ENCODE results near the gene RASIP1.
A peak's percentile ranks its signal among the peaks of the same experiment; 100 is the strongest.

RASIP1 gene

GRCh38 chr19:48714759-48715675 lies 25.4 kb downstream of the RASIP1 start:
- Histone ChIP-seq H3K4me2 (ENCODE audit: low read length) (peak overlapping the region; percentile 91), H3K4me3 (ENCODE audit: low read length) (peak overlapping the region; percentile 77), H3K27me3 (ENCODE audit: control insufficient read depth, insufficient read depth, low read length) (no peaks in the 10 kb centered on the region), H3K9ac (ENCODE audit: low read depth, low read length) (peak overlapping the region; percentile 81), H3K9me3 (replicated peaks; ENCODE audit: low read length) (no peaks in the 10 kb centered on the region), H3K4me1 (ENCODE audit: control insufficient read depth, insufficient read depth, low read length) (peaks cover 34% of the 10 kb centered on the region), H3K36me3 (ENCODE audit: insufficient read depth, low read length) (no peaks in the 10 kb centered on the region)

DNA sequence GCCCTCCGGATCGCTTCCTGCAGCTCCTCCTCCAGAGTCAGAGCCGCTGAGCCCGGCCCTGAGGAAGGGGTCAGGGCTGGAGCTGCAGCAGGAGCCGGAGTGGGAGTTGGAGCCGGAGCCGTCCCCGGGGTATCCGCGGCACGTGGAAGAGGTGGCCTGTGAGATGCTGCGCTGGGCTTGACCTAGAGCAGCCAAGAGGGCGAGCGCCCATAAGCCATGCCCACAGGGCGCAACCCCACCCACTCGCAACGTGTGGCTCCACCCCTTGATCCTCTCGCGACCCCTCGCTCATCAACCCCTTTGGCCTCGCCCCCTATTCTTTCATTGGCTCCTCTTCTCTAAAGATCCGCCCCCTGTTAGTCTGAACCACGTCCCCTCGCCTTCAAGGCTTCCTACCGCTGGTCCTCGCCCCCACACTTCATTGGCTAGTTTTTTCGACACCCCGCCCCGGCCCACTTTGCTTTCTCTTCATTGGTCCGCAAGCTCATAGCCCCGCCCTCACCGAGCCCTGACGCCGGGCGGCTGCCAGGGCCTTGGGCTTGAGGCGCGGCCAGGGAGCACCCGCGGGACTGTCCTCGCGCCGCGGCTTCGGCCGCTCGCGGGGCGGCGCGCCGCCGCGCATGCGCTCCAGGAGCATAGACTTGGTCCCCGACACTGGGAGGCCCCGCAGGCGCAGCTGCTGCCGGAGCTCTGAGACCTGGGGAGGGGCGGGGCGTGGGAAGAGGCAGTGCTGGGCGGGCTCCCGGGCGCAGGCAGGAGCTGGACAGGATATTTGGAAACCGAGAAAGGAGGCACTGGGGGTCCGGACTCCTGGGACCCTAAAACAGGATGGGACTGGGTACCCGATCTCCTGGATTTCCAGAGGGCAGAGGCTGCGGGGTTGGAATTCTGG lies 26.3 kb downstream of the RASIP1 start:
- Histone ChIP-seq H3K4me3 (ENCODE audit: low read length) (peak overlapping the region; percentile 81), H3K9ac (ENCODE audit: low read depth, low read length) (peak overlapping the region; percentile 81), H3K27me3 (ENCODE audit: control insufficient read depth, insufficient read depth, low read length) (no peaks in the 10 kb centered on the region), H3K9me3 (replicated peaks; ENCODE audit: low read length) (no peaks in the 10 kb centered on the region), H3K36me3 (ENCODE audit: insufficient read depth, low read length) (no peaks in the 10 kb centered on the region), H3K4me1 (ENCODE audit: control insufficient read depth, insufficient read depth, low read length) (peaks cover 33% of the 10 kb centered on the region), H3K4me2 (ENCODE audit: low read length) (peak overlapping the region; percentile 93)

DNA sequence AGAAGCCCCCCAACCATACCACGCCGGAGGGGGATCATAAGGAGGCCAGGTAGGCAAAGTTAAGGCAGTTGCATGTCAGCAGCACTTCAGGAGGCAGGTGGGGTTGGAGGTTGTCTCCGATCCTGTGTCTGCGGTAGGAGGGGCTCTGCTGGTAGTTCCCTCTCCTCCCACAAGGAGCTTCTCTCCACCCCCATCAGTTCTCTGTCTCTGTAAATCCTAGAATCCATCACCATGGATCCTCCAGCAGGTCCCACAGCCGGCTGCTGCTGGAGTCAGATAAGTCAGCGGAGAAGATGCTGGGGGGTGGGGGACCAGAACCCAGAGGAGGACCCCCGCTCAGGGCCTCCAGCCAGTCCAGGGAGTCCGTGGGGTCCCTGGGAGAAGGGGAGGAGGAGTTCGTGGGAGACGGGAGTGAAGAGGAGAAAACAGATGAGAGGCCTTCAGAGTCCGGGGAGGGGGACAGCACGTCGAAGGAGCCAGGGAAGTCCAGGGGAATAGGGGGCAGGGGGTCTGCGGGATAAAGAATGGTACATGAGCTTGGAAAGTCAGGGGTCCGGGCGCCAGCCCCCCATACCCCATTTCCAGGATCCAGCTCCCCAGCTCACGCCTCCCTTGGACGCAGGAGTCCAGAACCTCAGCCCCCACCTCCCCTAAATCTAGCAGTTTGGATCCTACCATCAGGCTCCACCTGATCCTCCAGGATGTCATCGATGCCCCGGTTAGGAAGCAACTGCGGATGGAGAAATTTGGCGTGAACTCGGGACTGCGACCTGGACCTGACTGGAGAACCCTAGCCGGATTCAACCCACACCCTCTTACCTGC lies 27.2 kb downstream of the RASIP1 start:
- Histone ChIP-seq H3K4me2 (ENCODE audit: low read length) (peak overlapping the region; percentile 93), H3K36me3 (ENCODE audit: insufficient read depth, low read length) (no peaks in the 10 kb centered on the region), H3K27me3 (ENCODE audit: control insufficient read depth, insufficient read depth, low read length) (no peaks in the 10 kb centered on the region), H3K4me3 (ENCODE audit: low read length) (peak overlapping the region; percentile 81), H3K4me1 (ENCODE audit: control insufficient read depth, insufficient read depth, low read length) (peaks cover 33% of the 10 kb centered on the region), H3K9ac (ENCODE audit: low read depth, low read length) (peak overlapping the region; percentile 76), H3K9me3 (replicated peaks; ENCODE audit: low read length) (no peaks in the 10 kb centered on the region)

DNA sequence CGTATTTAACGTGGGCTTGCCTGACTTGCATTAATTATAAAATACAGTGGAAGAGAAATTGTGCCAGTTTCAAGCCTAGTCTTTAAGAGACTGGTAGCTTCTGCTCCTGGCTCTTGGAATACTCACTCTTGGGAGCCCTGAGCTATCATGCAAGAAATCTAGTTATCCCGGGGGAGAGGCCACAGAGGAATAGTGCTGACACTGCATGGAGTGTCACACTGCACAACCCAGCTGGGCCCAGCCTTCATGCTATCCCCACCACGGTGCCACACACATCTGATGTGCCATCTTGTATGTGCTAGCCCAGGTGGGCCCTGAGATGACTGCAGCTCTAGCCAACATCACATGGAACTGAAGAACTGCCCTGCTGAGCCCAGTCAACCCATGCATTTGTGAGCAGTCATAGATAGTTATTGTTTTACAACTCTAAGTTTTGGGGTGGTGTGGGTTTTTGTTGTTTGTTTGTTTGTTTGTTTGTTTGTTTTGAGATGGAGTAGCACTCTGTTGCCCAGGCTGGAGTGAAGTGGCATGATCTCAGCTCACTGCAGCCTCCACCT lies 29.2 kb downstream of the RASIP1 start:
- H3K4me1 ChIP-seq (ENCODE audit: control insufficient read depth, insufficient read depth, low read length) = peaks cover 23% of the 10 kb centered on the region
- H3K9me3 ChIP-seq (replicated peaks; ENCODE audit: low read length) = no peaks in the 10 kb centered on the region
- H3K4me3 ChIP-seq (ENCODE audit: low read length) = no peak overlapping the region
- no peaks in the 10 kb centered on the region for H3K27me3 ChIP-seq (ENCODE audit: control insufficient read depth, insufficient read depth, low read length)
- no peak overlapping the region for H3K4me2 ChIP-seq (ENCODE audit: low read length)
- no peaks in the 10 kb centered on the region for H3K36me3 ChIP-seq (ENCODE audit: insufficient read depth, low read length)
- no peak overlapping the region for H3K9ac ChIP-seq (ENCODE audit: low read depth, low read length)

DNA sequence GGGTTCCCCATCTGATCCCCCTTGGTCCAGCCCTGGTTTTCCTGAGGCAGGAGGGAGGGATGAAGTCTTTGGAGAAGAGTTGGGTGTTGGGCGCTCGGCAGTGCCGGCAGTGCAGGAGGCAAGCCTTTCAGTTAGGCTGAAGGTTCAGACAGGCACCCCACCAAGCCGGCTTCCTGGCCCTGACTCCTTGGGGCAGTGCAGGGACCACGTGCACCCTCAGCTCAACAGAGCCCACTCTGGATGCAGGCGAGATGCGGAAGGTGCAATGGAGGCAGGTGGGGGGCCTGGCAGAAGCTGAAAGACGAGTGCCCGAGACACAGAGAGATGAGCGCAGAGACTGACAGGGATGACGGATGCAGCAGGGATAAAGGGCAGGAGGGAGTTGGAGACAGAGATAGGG lies 31.9 kb downstream of the RASIP1 start:
- Histone ChIP-seq H3K4me3 (ENCODE audit: low read length) (no peak overlapping the region), H3K4me2 (ENCODE audit: low read length) (no peak overlapping the region), H3K27me3 (ENCODE audit: control insufficient read depth, insufficient read depth, low read length) (no peaks in the 10 kb centered on the region), H3K9me3 (replicated peaks; ENCODE audit: low read length) (no peaks in the 10 kb centered on the region), H3K36me3 (ENCODE audit: insufficient read depth, low read length) (no peaks in the 10 kb centered on the region), H3K9ac (ENCODE audit: low read depth, low read length) (no peak overlapping the region), H3K4me1 (ENCODE audit: control insufficient read depth, insufficient read depth, low read length) (peaks cover 6% of the 10 kb centered on the region)

GRCh38 chr19:48705431-48705830 lies 35.0 kb downstream of the RASIP1 start:
- Histone ChIP-seq H3K27me3 (ENCODE audit: control insufficient read depth, insufficient read depth, low read length) (no peaks in the 10 kb centered on the region), H3K9me3 (replicated peaks; ENCODE audit: low read length) (no peaks in the 10 kb centered on the region), H3K4me3 (ENCODE audit: low read length) (no peak overlapping the region), H3K4me2 (ENCODE audit: low read length) (no peak overlapping the region), H3K4me1 (ENCODE audit: control insufficient read depth, insufficient read depth, low read length) (no peaks in the 10 kb centered on the region), H3K36me3 (ENCODE audit: insufficient read depth, low read length) (no peaks in the 10 kb centered on the region), H3K9ac (ENCODE audit: low read depth, low read length) (no peak overlapping the region)

DNA sequence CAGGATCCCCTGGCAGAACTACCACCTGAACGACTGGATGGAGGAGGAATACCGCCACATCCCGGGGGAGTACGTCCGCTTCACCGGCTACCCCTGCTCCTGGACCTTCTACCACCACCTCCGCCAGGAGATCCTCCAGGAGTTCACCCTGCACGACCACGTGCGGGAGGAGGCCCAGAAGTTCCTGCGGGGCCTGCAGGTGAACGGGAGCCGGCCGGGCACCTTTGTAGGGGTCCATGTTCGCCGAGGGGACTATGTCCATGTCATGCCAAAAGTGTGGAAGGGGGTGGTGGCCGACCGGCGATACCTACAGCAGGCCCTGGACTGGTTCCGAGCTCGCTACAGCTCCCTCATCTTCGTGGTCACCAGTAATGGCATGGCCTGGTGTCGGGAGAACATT lies 37.1 kb downstream of the RASIP1 start:
- H3K36me3 ChIP-seq (ENCODE audit: insufficient read depth, low read length) = no peaks in the 10 kb centered on the region
- no peaks in the 10 kb centered on the region for H3K27me3 ChIP-seq (ENCODE audit: control insufficient read depth, insufficient read depth, low read length)
- no peaks in the 10 kb centered on the region for H3K9me3 ChIP-seq (replicated peaks; ENCODE audit: low read length)
- H3K4me3 ChIP-seq (ENCODE audit: low read length) = no peak overlapping the region
- no peak overlapping the region for H3K4me2 ChIP-seq (ENCODE audit: low read length)
- H3K9ac ChIP-seq (ENCODE audit: low read depth, low read length) = no peak overlapping the region
- H3K4me1 ChIP-seq (ENCODE audit: control insufficient read depth, insufficient read depth, low read length) = peaks cover 5% of the 10 kb centered on the region

DNA sequence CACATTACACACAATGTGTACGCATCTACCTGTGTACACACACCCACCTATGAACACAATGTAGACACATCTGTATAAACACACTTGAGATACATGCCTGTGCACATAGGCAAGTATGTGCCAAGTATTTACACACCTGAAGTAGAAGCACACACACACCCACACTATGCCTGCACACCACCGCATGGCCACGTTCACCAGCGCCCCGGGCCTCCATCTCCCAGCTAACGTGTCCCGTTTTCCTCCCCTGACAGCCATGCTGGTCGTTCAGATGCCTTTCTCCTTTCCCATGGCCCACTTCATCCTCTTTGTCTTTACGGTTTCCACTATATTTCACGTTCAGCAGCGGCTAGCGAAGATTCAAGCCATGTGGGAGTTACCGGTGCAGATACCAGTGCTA lies 37.7 kb downstream of the RASIP1 start:
- Histone ChIP-seq H3K4me2 (ENCODE audit: low read length) (no peak overlapping the region), H3K9me3 (replicated peaks; ENCODE audit: low read length) (no peaks in the 10 kb centered on the region), H3K4me1 (ENCODE audit: control insufficient read depth, insufficient read depth, low read length) (peaks cover 10% of the 10 kb centered on the region), H3K36me3 (ENCODE audit: insufficient read depth, low read length) (no peaks in the 10 kb centered on the region), H3K27me3 (ENCODE audit: control insufficient read depth, insufficient read depth, low read length) (no peaks in the 10 kb centered on the region), H3K4me3 (ENCODE audit: low read length) (no peak overlapping the region), H3K9ac (ENCODE audit: low read depth, low read length) (no peak overlapping the region)

DNA sequence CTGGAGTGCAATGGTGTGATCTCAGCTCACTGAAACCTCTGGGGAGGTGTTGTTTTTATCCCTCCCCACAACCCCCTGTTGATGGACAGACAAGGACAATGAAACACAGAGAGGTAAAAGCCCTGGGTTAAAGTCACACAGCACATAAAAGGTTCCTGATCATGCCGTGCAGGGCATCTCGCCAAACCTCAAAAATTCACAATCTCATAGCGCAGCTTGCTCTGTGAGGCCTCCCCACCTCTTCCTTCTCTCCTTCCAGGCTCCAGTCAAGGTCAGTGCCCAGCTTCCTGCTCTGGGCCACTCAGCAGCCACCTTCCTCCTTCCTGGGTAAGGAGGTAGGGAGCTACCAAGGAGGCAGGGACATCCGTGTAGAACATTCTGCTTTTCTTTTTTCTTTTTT lies 42.4 kb downstream of the RASIP1 start:
- H3K4me1 ChIP-seq (ENCODE audit: control insufficient read depth, insufficient read depth, low read length) = peaks cover 17% of the 10 kb centered on the region
- no peak overlapping the region for H3K9ac ChIP-seq (ENCODE audit: low read depth, low read length)
- no peak overlapping the region for H3K4me2 ChIP-seq (ENCODE audit: low read length)
- H3K27me3 ChIP-seq (ENCODE audit: control insufficient read depth, insufficient read depth, low read length) = peaks cover 13% of the 10 kb centered on the region
- no peak overlapping the region for H3K4me3 ChIP-seq (ENCODE audit: low read length)
- no peaks in the 10 kb centered on the region for H3K36me3 ChIP-seq (ENCODE audit: insufficient read depth, low read length)
- no peaks in the 10 kb centered on the region for H3K9me3 ChIP-seq (replicated peaks; ENCODE audit: low read length)

DNA sequence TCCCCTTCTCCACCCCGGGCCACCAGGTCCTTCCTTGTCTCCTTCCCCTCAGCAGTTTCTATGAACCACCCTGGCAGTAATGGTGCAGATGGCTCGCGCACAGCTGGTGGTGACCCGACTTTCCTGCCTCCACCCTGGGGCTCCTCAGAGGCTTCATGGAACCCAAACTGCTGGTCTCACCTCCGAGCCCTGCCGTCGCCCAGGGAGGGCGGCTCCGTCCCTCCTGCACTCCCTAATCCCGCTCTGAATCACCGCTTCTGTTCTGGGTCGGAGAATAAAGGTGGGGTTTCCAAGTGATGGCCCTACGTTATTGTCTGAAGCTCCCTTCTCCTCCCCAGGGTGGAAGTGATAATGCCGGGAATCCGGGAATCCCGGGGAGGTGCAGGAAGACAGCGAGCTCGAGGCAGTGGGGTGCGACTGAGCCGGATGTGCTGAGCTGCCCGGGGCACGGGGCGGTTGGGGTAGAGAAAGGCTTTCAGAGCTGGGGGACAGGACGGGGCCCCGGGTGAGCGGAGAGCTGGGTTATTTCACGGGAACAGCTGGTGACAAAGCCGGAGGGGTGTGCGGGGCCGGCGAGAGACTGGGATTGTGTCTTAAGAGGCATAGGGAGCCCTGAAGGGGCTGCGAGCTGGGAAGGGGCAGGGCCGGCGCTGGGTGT lies 43.9 kb downstream of the RASIP1 start:
- Histone ChIP-seq H3K9ac (ENCODE audit: low read depth, low read length) (no peak overlapping the region), H3K9me3 (replicated peaks; ENCODE audit: low read length) (no peaks in the 10 kb centered on the region), H3K4me1 (ENCODE audit: control insufficient read depth, insufficient read depth, low read length) (peaks cover 17% of the 10 kb centered on the region), H3K27me3 (ENCODE audit: control insufficient read depth, insufficient read depth, low read length) (peaks cover 13% of the 10 kb centered on the region), H3K36me3 (ENCODE audit: insufficient read depth, low read length) (no peaks in the 10 kb centered on the region), H3K4me3 (ENCODE audit: low read length) (no peak overlapping the region), H3K4me2 (ENCODE audit: low read length) (peak overlapping the region; percentile 45)
